Natural killer cell (primary cell): ENCODE data around the gene SOX12. TPM values are rescaled to one million over a fixed set of nuclear protein-coding genes. Genes with fewer than 3 reads are reported as not detected.

Source experiments
- ATAC-seq, 3 donors: fragments of 150-1000 bp in 2 of 3; fragments of 200-7000 bp in 1 of 3; cut with Tn5 transposase; 1 replicate in 1 of 3; 2 replicates in 2 of 3; pipeline ENCODE4 v1.10.0; 2021; ENCODE audit warnings: mild to moderate bottlenecking in 2 of 3, moderate library complexity in 2 of 3
- DNase-seq, 2 donors: peaks; one replicate each; pipeline versions ENCODE4 v3.0.0 to v3.0.0-alpha.2; 2013 to 2021; ENCODE audit warnings: mixed read lengths in 1 of 2
- H3K27ac ChIP-seq: one replicate; pipeline ENCODE4 v1.5.1; 2013; ENCODE audit warnings: mild to moderate bottlenecking, low read length
- H3K27me3 ChIP-seq: one replicate; pipeline ENCODE4 v1.6.1; 2013; ENCODE audit warnings: low read length; ENCODE audit not compliant: control insufficient read depth, insufficient read depth
- H3K36me3 ChIP-seq: one replicate; pipeline ENCODE4 v1.6.1; 2013; ENCODE audit warnings: low read length; ENCODE audit not compliant: control insufficient read depth, insufficient read depth
- H3K4me1 ChIP-seq: one replicate; pipeline ENCODE4 v1.6.1; 2013; ENCODE audit warnings: low read length; ENCODE audit not compliant: control insufficient read depth, insufficient read depth
- H3K4me3 ChIP-seq: one replicate; pipeline ENCODE4 v1.5.1; 2013; ENCODE audit warnings: low read length
- H3K9me3 ChIP-seq: one replicate; pipeline ENCODE4 v1.6.1; 2013; ENCODE audit warnings: low read length; ENCODE audit not compliant: control insufficient read depth, insufficient read depth
- H3K27ac Mint-ChIP-seq, 2 donors: one replicate each; pipeline ENCODE4 v1.8.0; 2022; ENCODE audit warnings: mild to moderate bottlenecking in 2 of 2, mixed read lengths in 2 of 2, moderate library complexity in 1 of 2
- H3K27me3 Mint-ChIP-seq, 2 donors: one replicate each; pipeline ENCODE4 v1.8.0; 2022; ENCODE audit warnings: low read depth in 2 of 2, mixed read lengths in 2 of 2
- H3K36me3 Mint-ChIP-seq: one replicate; pipeline ENCODE4 v1.8.0; 2022; ENCODE audit warnings: mixed read lengths
- H3K4me1 Mint-ChIP-seq, 2 donors: one replicate each; pipeline ENCODE4 v1.8.0; 2022; ENCODE audit warnings: mixed read lengths in 2 of 2
- H3K4me3 Mint-ChIP-seq: one replicate; pipeline ENCODE4 v1.8.0; 2022; ENCODE audit warnings: mild to moderate bottlenecking, moderate library complexity, mixed read lengths
- H3K9me3 Mint-ChIP-seq, 2 donors: one replicate each; pipeline ENCODE4 v1.8.0; 2022; ENCODE audit warnings: mixed read lengths in 2 of 2
- WGBS: methylation state at CpG from one replicate; pipeline ENCODE4 v1.1.7; 2013; ENCODE audit warnings: missing lambda C conversion rate; ENCODE audit not compliant: insufficient coverage; 5-methylcytosine and 5-hydroxymethylcytosine counted together
- intact Hi-C: fragments of 100-400 bp; cut with micrococcal nuclease; formaldehyde crosslinking; loops from one replicate; pipeline ENCODE4 v1.14.2; 2022
- total RNA-seq, 4 donors: library from RNA; stranded (reverse); fragments of 120-200 nt in 1 of 4; gene quantifications; one replicate each; pipeline versions ENCODE4 v1.2.3 to v1.2.4, GENCODE V29; 2013 to 2022
- TF ChIP-seq, protein P1 (sequence below): fragments of 200-600 bp; IDR thresholded peaks from one replicate; pipeline ENCODE4 v1.8.0; 2022; ENCODE audit warnings: antibody characterized with exemption

SOX12 gene
- total RNA-seq, 3 donors from 2014 or later (not counting 1 experiment from before 2014, with no cell fraction given), result 2.3 to 4.6 (median 2.9) TPM

DNA sequence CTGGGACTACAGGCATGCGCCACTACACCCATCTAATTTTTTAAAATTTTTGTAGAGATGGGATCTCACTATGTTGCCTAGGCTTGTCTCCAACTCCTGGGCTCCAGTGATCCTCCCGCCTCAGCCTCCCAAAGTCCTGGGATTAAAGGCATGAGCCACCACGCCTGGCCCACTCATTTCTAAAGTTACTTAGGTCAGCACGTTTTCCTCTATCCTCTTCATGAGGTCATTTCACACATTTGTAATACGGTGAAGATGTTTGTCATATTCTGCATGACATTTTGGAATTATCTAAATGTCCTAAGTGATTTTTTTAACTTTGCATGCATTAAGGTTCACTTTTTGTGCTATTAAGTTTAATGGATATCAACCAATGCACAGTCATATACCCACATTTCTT is 11.9 kb upstream of the SOX12 start:
- H3K4me3 ChIP-seq, result no peak overlapping the region
- Mint-ChIP-seq H3K4me1 (peaks cover 16 to 20% of the 10 kb centered on the region in 2 donors), H3K36me3 (no peaks in the 10 kb centered on the region), H3K9me3 (no peaks in the 10 kb centered on the region), H3K27ac (no peak overlapping the region), H3K27me3 (peaks cover 0 to 2% of the 10 kb centered on the region in 2 donors), H3K4me3 (no peak overlapping the region)
- intact Hi-C loops, result no loop called here
- no peaks in the 10 kb centered on the region for H3K36me3 ChIP-seq
- ATAC-seq (no peak), DNase-seq (no peak)
- H3K27ac ChIP-seq, result no peak overlapping the region
- WGBS, result 94% methylated on average over 3 of the region's 5 CpGs
- peaks cover 10% of the 10 kb centered on the region for H3K4me1 ChIP-seq
- H3K9me3 ChIP-seq, result no peaks in the 10 kb centered on the region
- TF ChIP-seq, protein P1, sequence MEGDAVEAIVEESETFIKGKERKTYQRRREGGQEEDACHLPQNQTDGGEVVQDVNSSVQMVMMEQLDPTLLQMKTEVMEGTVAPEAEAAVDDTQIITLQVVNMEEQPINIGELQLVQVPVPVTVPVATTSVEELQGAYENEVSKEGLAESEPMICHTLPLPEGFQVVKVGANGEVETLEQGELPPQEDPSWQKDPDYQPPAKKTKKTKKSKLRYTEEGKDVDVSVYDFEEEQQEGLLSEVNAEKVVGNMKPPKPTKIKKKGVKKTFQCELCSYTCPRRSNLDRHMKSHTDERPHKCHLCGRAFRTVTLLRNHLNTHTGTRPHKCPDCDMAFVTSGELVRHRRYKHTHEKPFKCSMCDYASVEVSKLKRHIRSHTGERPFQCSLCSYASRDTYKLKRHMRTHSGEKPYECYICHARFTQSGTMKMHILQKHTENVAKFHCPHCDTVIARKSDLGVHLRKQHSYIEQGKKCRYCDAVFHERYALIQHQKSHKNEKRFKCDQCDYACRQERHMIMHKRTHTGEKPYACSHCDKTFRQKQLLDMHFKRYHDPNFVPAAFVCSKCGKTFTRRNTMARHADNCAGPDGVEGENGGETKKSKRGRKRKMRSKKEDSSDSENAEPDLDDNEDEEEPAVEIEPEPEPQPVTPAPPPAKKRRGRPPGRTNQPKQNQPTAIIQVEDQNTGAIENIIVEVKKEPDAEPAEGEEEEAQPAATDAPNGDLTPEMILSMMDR, result no peak
- H3K27me3 ChIP-seq, result no peaks in the 10 kb centered on the region

DNA sequence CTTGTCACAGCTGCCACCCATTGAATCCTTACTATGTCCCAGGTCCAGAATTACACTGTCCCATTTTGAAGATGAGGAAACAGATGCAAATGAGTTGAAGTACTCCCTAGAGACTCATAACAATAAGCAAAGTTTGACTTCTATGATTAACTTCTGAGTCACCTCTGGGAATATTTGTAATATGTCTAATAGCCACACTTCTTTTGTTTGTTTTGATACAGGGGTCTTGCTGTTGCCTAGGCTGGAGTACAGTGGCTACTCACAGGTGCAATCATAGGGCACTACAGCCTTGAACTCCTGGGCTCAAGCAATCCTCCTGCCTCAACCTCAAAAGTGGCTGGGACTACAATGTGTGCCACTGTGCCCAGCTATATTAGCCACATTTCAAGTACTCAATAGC is 11.4 kb upstream of the SOX12 start:
- DNase-seq (no peak), ATAC-seq (no peak)
- no peak overlapping the region for H3K4me3 Mint-ChIP-seq
- intact Hi-C loops, result no loop called here
- no peak overlapping the region for H3K27ac ChIP-seq
- peaks cover 16 to 20% of the 10 kb centered on the region in 2 donors for H3K4me1 Mint-ChIP-seq
- no peaks in the 10 kb centered on the region for H3K9me3 ChIP-seq
- TF ChIP-seq, protein P1, result no peak
- H3K36me3 ChIP-seq, result no peaks in the 10 kb centered on the region
- peaks cover 10% of the 10 kb centered on the region for H3K4me1 ChIP-seq
- peaks cover 0 to 2% of the 10 kb centered on the region in 2 donors for H3K27me3 Mint-ChIP-seq
- H3K9me3 Mint-ChIP-seq, result no peaks in the 10 kb centered on the region
- H3K27ac Mint-ChIP-seq, result no peak overlapping the region
- H3K4me3 ChIP-seq, result no peak overlapping the region
- H3K27me3 ChIP-seq, result no peaks in the 10 kb centered on the region
- no peaks in the 10 kb centered on the region for H3K36me3 Mint-ChIP-seq

DNA sequence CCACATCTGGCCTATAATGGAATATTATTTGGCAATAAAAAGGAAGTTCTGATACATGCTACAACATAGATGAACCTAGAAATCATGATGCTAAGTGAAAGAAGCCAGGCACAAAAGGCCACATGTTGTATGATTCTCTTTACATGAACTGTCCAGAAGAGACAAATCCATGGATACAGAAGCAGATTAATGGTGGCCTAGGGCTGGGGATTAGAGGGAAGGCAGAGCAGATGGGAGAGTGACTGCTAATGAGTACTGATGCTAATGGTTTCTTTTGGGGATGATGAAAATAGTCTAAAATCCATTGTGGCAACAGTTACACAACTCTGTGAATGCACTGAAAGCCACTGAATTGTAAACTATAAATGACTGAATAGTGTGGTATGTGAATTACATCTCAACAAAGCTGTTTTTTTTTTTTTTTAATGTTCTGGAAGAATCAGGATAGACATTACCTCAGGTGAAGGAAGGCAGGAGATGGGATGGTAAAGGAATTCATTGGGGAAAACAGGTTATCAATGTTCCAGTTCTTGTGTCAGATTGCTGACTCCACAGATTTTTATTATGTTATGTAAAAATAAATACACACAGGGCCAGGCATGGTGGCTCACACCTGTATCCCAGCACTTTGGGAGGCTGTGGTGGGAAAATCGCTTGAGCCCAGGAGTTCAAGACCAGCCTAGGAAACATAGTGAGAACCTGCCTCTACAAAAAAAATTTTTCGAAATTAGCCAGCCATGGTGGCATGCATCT is 8.9 kb upstream of the SOX12 start:
- Mint-ChIP-seq H3K27me3 (peaks cover 0 to 2% of the 10 kb centered on the region in 2 donors), H3K9me3 (no peaks in the 10 kb centered on the region), H3K27ac (no peak overlapping the region), H3K4me3 (no peak overlapping the region), H3K4me1 (peaks cover 0 to 5% of the 10 kb centered on the region in 2 donors), H3K36me3 (no peaks in the 10 kb centered on the region)
- H3K27ac ChIP-seq, result no peak overlapping the region
- H3K4me1 ChIP-seq, result no peaks in the 10 kb centered on the region
- no peak for ATAC-seq
- intact Hi-C loops, result no loop called here
- no peaks in the 10 kb centered on the region for H3K9me3 ChIP-seq
- no peaks in the 10 kb centered on the region for H3K36me3 ChIP-seq
- TF ChIP-seq, protein P1, result no peak
- DNase-seq, result no peak
- H3K27me3 ChIP-seq, result no peaks in the 10 kb centered on the region
- 91% methylated on average over 2 of the region's 2 CpGs for WGBS
- H3K4me3 ChIP-seq, result no peak overlapping the region
